ENCODE results near the gene CAPN13.

- TF ChIP-seq CTCF (IDR thresholded peaks at IDR 0.05), result no peak
- TF ChIP-seq EP300 (IDR thresholded peaks at IDR 0.05; ENCODE audit: borderline replicate concordance in 1 of 2, low read depth in 1 of 2, low read length in 1 of 2), result no peak
- TF ChIP-seq FOXM1 (IDR thresholded peaks at IDR 0.05; ENCODE audit: low read depth), result no peak
- TF ChIP-seq, protein P1, sequence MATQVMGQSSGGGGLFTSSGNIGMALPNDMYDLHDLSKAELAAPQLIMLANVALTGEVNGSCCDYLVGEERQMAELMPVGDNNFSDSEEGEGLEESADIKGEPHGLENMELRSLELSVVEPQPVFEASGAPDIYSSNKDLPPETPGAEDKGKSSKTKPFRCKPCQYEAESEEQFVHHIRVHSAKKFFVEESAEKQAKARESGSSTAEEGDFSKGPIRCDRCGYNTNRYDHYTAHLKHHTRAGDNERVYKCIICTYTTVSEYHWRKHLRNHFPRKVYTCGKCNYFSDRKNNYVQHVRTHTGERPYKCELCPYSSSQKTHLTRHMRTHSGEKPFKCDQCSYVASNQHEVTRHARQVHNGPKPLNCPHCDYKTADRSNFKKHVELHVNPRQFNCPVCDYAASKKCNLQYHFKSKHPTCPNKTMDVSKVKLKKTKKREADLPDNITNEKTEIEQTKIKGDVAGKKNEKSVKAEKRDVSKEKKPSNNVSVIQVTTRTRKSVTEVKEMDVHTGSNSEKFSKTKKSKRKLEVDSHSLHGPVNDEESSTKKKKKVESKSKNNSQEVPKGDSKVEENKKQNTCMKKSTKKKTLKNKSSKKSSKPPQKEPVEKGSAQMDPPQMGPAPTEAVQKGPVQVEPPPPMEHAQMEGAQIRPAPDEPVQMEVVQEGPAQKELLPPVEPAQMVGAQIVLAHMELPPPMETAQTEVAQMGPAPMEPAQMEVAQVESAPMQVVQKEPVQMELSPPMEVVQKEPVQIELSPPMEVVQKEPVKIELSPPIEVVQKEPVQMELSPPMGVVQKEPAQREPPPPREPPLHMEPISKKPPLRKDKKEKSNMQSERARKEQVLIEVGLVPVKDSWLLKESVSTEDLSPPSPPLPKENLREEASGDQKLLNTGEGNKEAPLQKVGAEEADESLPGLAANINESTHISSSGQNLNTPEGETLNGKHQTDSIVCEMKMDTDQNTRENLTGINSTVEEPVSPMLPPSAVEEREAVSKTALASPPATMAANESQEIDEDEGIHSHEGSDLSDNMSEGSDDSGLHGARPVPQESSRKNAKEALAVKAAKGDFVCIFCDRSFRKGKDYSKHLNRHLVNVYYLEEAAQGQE (IDR thresholded peaks at IDR 0.05; ENCODE audit: low read depth, low read length), result no peak
- TF ChIP-seq PBX3 (IDR thresholded peaks at IDR 0.05), result no peak
- TF ChIP-seq GATA2 (CRISPR knock-in tag; IDR thresholded peaks at IDR 0.05), result no peak
- TF ChIP-seq, protein P2, sequence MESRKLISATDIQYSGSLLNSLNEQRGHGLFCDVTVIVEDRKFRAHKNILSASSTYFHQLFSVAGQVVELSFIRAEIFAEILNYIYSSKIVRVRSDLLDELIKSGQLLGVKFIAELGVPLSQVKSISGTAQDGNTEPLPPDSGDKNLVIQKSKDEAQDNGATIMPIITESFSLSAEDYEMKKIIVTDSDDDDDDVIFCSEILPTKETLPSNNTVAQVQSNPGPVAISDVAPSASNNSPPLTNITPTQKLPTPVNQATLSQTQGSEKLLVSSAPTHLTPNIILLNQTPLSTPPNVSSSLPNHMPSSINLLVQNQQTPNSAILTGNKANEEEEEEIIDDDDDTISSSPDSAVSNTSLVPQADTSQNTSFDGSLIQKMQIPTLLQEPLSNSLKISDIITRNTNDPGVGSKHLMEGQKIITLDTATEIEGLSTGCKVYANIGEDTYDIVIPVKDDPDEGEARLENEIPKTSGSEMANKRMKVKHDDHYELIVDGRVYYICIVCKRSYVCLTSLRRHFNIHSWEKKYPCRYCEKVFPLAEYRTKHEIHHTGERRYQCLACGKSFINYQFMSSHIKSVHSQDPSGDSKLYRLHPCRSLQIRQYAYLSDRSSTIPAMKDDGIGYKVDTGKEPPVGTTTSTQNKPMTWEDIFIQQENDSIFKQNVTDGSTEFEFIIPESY (IDR thresholded peaks at IDR 0.05; ENCODE audit: borderline replicate concordance, low read depth), result no peak
- TF ChIP-seq POLR2AphosphoS5 (IDR thresholded peaks at IDR 0.05; ENCODE audit: low read depth, low read length), result no peak
- TF ChIP-seq ELF1 (IDR thresholded peaks at IDR 0.05), result no peak
Measured at GRCh38 chr2:30722936-30723725, 84.1 kb downstream of the CAPN13 start.

All from SK-N-SH (cell line).